ENCODE results near the gene CERK.

DNA sequence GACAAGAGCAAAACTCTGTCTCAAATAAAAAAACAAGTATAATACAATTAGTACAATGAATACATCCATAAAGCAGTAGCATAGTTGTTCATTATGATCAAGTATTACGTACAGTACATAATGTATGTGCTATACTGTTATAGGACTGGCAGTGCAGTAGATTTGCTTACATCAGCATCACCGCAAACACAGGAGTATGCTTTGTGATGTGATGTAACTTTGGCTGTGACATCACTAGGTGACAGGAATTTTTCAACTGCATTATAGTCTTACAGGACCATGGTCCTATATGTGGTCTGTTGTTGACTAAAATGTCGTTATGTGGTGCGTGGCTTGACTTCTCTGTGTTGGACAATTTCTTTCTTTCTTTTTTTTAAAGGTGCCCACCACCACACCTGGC lies 41.0 kb upstream of the CERK start:
- no peak for TF ChIP-seq POLR2A (IDR thresholded peaks at IDR 0.05)
- TF ChIP-seq CTCF (IDR thresholded peaks at IDR 0.05 in 8 of 11, conservative IDR thresholded peaks at IDR 0.05 in 3 of 11) = no peak
- no peak for TF ChIP-seq POLR2AphosphoS5 (IDR thresholded peaks at IDR 0.05)

Data from spleen (tissue), 7 donors.